Fibroblast of the conjunctiva (primary cell): ENCODE data around the gene KPNA1.
"Not testable (repeated sequence)": the region's sequence is repeated elsewhere in the genome, so short reads cannot be mapped to it uniquely, and the experiment has no call there.

ENCODE experiments used
- DNase-seq: peaks from one replicate; pipeline ENCODE4 v3.0.0-alpha.2; 2010; ENCODE audit warnings: low read depth

The KPNA1 gene

DNA sequence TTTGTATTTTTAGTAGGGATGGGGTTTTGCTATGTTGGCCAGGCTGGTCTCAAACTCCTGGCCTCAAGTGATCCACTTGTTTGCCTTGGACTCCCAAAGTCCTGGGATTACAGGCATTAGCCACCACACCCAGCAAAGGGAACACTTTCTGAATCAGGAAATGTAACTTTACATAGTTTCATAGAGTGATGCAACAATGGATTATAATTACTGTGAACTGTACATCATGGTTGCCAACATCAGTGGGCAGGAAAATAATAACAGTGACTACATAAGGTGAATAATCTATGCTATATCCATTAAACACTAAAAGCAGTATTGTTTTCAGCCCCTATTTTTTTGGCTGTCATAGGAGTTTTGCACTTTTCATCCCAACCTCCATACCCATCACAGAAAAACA, 5.0 kb upstream of the KPNA1 start:
- peak; percentile 43 for DNase-seq

DNA sequence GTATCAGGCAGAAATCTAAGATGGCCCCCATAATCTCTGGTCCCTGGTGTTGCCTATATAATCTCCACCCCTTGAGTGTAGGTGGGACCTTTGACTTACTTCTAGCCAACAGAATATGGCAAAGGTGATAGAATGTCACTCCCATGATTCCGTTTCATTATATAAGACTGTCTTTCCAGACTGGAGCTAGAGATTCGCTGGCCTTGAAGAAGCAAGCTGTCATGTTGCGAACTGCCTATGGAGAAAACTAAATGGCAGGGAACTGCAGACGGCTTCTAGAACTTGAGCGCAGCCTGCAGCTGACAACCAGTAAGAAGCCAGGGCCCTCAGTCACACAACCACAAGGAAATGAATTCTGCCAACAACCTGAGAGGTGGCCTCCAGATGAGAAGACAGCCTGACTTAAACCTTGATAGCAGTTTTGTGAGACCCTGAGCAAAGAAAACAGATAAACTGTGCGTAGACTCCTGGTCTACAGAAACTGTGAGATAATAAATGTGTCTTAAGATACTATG, 2.2 kb upstream of the KPNA1 start:
- DNase-seq: no peak

GRCh38 chr3:122515870-122516269, 1.1 kb upstream of the KPNA1 start:
- DNase-seq: no peak

DNA sequence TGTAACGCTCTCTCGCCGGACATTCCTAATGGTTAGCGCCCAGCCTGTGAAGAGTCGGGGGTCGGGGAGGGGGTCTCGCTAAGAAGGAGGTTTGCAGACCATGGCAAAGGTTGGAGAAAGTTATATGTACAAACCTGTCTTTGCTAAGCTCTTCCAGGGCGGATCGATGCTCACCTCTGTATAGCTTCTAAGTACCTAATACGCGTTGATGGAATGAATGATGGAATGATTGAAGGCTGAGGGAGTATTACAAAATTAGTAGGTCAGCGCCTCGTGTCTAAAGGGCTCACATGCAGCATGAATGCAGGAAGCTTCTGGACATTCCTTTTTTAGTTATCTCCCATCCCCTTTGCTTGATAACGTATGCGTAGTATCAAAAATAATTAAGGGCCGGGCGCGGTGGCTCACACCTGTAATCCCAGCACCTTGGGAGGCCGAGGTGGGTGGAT, 305 bp upstream of the KPNA1 start:
- no peak for DNase-seq

GRCh38 chr3:122513386-122514122, 1.2 kb downstream of the KPNA1 start:
- no peak for DNase-seq

- DNase-seq: no peak
Measured at GRCh38 chr3:122512284-122512683, 2.5 kb downstream of the KPNA1 start.

DNA sequence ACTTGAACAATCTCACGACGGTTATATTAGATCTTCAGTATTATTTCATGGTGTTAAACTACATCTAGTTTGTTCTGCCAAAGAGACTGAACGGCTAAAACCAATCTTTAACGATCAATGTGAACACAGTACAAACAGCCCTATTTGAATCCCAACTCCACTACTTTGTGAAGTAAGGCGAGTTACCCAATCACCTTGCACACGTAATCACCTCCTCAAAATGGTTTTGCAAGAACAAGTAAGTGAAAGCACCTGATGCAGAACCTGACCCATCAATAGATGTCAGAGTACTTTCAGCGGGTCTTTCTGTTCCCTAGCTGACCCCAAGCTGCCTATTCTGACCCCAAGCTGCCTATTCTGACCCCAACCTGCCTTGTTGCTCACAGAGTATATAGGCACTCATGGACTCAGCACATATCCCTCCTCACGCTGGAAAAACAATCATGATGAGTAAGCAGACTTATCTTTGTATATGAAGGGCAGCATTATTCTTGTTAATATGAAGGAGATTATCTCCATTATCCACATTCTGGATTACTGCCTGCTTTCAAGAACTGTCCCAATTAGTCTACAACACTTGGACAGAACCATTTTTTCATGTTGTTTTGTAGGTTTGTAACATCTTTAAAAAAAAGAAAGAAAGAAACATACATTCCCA, 3.7 kb downstream of the KPNA1 start:
- no peak for DNase-seq

DNA sequence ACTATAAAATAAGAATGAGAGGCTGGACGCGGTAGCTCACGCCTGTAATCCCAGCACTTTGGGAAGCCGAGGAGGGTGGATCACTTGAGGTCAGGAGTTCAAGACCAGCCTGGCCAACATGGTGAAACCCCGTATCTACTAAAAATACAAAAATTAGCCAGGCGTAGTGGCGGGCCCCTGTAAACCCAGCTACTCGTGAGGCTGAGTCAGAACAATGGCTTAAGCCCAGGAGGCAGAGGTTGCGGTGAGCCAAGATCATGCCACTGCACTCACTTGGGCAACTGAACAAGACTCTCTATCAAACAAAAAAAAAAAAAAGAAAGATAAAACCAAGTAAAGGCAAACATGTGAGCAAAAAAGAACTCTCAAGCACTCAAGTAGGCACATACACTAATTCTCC, 5.8 kb downstream of the KPNA1 start:
- DNase-seq: not testable (repeated sequence)

DNA sequence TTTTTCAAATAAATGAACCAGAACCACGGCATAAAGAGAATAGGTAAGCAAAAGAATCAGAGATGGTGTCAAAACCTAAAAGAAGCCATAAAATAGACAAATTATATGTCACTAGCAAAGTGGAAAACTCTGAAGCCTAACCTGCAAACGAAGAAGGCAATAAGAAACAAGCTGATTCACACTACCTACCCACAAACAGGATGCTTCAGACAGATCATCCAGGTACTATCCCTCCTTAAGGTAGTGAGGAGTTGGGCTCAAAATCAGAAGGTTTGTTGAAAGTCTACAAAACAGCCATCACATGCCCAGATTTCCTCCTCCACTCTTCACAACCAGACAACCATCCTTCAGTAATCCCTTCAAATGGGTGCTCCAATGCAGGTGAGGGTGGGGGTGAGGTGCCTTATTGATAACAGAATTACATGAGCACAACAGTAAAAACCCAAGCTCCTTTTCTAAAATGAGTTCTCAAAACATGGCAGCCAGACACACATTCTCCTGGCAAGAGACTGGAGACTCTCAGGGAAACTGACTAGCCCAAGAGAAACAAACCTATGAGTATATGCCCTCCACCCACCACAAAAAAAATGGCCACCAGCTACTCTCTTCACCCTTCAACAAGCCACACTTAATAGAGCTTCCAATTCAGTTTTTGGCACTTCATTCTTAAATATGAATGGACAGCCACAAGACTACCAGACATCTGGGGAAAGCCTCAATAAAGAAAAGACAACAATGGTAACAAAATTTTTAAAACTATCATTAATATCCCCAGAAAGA, 6.4 kb downstream of the KPNA1 start:
- DNase-seq: no peak

DNA sequence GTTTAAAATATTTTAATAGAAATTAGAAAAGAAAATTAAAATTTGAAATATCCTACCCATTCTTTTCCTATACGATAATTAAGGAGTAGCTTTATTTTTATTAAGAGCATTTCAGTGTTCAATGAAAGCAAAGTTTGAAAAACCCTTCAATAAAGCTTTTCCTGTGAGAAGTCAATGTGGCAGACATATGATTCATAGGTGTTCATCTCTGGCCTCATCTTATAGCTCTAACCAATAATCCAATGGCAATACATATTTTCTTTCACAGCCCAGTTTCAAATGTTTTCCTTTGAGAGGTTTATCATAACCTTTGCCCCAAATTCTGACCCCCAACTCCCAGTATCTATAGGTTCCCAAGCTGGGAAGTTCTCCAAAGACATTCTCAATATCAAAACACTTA, 8.3 kb downstream of the KPNA1 start:
- DNase-seq: no peak

- no peak for DNase-seq
Measured at GRCh38 chr3:122505676-122506075, 9.1 kb downstream of the KPNA1 start.

DNA sequence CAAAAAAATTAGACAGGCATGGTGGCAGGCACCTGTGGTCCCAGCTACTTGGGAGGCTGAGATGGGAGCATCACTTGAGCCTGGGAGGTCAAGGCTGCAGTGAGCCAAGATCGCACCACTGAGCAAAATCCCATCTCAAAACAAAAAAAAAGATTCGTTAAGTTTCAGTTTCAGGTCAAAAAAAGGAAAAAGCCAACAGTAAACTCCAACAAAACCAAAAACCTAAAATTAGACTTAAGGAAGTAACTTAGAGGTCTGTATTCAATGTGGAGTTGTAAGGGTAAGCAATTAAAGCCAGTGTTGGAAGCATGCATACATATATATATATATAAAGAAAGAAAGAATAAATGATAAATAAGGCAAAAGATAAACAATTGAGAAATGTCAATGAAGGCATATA, 11.8 kb downstream of the KPNA1 start:
- DNase-seq: no peak

DNA sequence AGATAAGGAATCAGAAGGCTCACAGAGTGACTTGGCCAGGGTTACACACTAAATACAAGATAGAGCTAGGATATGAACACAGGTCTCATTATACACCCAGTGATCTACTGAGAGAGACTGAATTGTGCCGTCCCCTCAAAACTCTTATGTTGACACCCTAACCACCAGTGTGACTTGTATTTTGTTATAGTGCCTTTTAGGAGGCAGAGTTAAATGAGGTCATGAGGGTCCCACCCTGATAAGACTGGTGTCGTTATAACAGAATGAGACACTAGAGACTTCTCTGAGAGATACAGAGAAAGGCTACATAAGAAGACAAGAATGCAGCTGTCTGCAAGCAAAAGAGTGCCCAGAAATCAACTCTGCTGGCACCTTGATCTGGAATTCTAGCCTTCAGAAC, 12.6 kb downstream of the KPNA1 start:
- DNase-seq: no peak

DNA sequence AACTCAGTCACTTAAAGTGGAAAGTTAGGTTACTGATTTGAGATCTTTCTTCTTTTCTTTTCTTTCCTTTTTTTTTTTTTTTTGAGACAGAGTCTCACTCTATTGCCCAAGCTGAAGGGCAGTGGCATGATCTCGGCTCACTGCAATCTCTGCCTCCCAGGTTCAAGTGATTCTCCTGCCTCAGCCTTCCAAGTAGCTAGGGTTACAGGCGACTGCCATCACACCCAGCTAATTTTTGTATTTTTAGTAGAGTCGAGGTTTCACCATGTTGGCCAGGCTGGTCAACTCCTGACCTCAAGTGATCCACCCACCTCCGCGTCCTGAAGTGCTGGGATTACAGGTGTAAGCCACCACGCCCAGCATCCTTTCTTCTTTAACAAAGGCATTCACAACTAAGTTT, 13.8 kb downstream of the KPNA1 start:
- DNase-seq: not testable (repeated sequence)

- no peak for DNase-seq
Measured at GRCh38 chr3:122498152-122498551, 16.6 kb downstream of the KPNA1 start.

DNA sequence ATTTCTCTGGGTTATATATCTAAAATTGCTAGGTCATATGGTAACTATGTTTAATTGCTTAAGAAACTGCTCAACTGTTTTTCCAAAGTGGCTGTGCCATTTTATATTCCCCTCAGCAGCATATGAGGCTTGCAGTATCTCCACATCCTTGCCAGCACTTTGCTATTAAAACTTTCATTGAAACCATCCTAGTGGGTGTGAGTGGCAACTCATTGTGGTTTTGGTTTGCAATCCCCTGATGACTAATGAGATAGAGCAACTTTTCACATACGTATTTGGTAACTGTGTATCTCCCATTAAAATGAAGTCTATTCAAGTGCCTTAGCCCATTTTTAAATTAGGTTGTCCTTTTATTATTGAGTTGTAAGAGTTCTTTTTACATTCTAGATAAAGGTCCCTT, 17.3 kb downstream of the KPNA1 start:
- DNase-seq: peak; percentile 65

DNA sequence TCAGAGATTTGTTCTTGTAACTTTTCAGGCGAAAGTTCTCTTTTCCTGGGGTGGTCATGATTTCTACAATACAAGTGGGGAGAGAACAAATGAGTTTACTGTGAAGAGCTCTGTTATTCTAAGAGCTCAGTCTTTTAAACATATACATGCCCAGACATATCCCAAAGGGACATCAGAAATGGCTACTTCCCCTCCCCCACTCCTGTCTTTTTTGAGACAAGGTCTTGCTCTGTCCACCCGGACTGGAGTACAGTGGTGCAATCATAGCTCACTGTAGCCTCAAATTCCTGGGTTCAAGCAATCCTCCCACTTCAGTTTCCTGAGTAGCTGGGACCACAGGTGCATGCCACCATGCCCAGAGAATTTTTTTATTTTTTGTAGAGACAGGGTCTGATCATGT, 18.2 kb downstream of the KPNA1 start:
- no peak for DNase-seq

GRCh38 chr3:122493296-122493695, 21.4 kb downstream of the KPNA1 start:
- no peak for DNase-seq

GRCh38 chr3:122488262-122488973, 26.3 kb downstream of the KPNA1 start:
- no peak for DNase-seq

DNA sequence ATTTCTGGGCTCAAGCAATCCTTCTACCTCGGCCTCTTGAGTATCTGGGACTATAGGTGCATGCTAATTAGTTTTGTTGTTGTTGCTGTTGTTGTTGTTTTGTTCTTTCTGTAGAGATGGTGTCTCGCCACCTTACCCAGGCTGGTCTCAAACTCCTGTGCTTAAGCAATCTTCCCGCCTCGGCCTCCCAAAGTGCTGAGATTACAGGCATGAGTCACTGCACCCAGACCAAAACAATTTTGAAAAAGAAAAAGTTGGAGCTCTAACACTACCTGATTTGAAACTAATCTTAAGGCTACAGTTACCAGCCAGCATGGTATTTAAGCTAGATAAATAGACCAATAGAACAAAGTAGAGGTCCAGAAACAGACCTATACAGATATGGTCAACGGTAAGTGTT, 29.8 kb downstream of the KPNA1 start:
- DNase-seq: no peak

GRCh38 chr3:122481390-122481789, 33.3 kb downstream of the KPNA1 start:
- DNase-seq: no peak

GRCh38 chr3:122476532-122476931, 38.2 kb downstream of the KPNA1 start:
- DNase-seq: no peak
